SJSA1 (cell line): ENCODE data around the gene SLC9A8. TPM values are rescaled to one million over a fixed set of nuclear protein-coding genes. Genes with fewer than 3 reads are reported as not detected.
"Not testable (repeated sequence)": the region's sequence is repeated elsewhere in the genome, so short reads cannot be mapped to it uniquely, and the experiment has no call there.

Experiments used
- DNase-seq, 2 experiments: peaks; one replicate each; pipeline ENCODE4 v3.0.0-alpha.2; 2015 to 2020; ENCODE audit warnings: low spot score in 2 of 2, low read depth in 1 of 2
- H3K27ac ChIP-seq: fragments of 250-450 bp; sonication (Bioruptor Pico); 2 replicates; pipeline ENCODE4 v1.5.1; 2020; ENCODE audit warnings: mild to moderate bottlenecking, moderate library complexity
- H3K27me3 ChIP-seq: fragments of 250-450 bp; sonication (Bioruptor Pico); replicated peaks from 2 replicates; pipeline ENCODE4 v1.5.1; 2020; ENCODE audit warnings: mild to moderate bottlenecking, moderate library complexity
- H3K36me3 ChIP-seq: fragments of 250-450 bp; sonication (Bioruptor Pico); 2 replicates; pipeline ENCODE4 v1.5.1; 2020; ENCODE audit warnings: mild to moderate bottlenecking
- H3K4me1 ChIP-seq: fragments of 250-450 bp; sonication (Bioruptor Pico); replicated peaks from 2 replicates; pipeline ENCODE4 v1.6.1; 2021; ENCODE audit warnings: mild to moderate bottlenecking
- H3K4me3 ChIP-seq: fragments of 250-450 bp; sonication (Bioruptor Pico); 2 replicates; pipeline ENCODE4 v1.5.1; 2020; ENCODE audit warnings: mild to moderate bottlenecking
- H3K9me3 ChIP-seq: fragments of 250-450 bp; sonication (Bioruptor Pico); replicated peaks from 2 replicates; pipeline ENCODE4 v1.5.1; 2020; ENCODE audit warnings: mild to moderate bottlenecking
- total RNA-seq: library from RNA; depleted of rRNA; stranded (reverse); fragments of >200 nt; shearing (Covaris generic); gene quantifications from 2 replicates; pipeline ENCODE4 v1.2.3, GENCODE V29; 2014

Gene SLC9A8
- total RNA-seq, 1 experiment from 2014 or later: 5.5 TPM

- no peak overlapping the region for H3K27ac ChIP-seq
- H3K9me3 ChIP-seq: no peaks in the 10 kb centered on the region
- no peak for DNase-seq
- peaks cover 34% of the 10 kb centered on the region for H3K36me3 ChIP-seq
- no peak overlapping the region for H3K4me3 ChIP-seq
- no peaks in the 10 kb centered on the region for H3K27me3 ChIP-seq
- H3K4me1 ChIP-seq: peaks cover 23% of the 10 kb centered on the region
These were observed 77.3 kb downstream of the SLC9A8 start for GRCh38 chr20:49889935-49890333.

GRCh38 chr20:49890471-49891361 is 78.1 kb downstream of the SLC9A8 start:
- Histone ChIP-seq H3K27me3 (no peaks in the 10 kb centered on the region), H3K9me3 (no peaks in the 10 kb centered on the region), H3K27ac (no peak overlapping the region), H3K4me1 (peaks cover 23% of the 10 kb centered on the region), H3K4me3 (no peak overlapping the region), H3K36me3 (peaks cover 27% of the 10 kb centered on the region)
- no peak for DNase-seq

- no peak overlapping the region for H3K27ac ChIP-seq
- H3K4me3 ChIP-seq: no peak overlapping the region
- no peak for DNase-seq
- H3K27me3 ChIP-seq: no peaks in the 10 kb centered on the region
- H3K9me3 ChIP-seq: no peaks in the 10 kb centered on the region
- H3K4me1 ChIP-seq: peaks cover 23% of the 10 kb centered on the region
- peaks cover 27% of the 10 kb centered on the region for H3K36me3 ChIP-seq
These were observed 79.0 kb downstream of the SLC9A8 start for GRCh38 chr20:49891476-49892110.

GRCh38 chr20:49892260-49892659 is 79.6 kb downstream of the SLC9A8 start:
- peaks cover 23% of the 10 kb centered on the region for H3K4me1 ChIP-seq
- H3K9me3 ChIP-seq: no peaks in the 10 kb centered on the region
- no peak for DNase-seq
- peaks cover 23% of the 10 kb centered on the region for H3K36me3 ChIP-seq
- no peaks in the 10 kb centered on the region for H3K27me3 ChIP-seq
- H3K27ac ChIP-seq: no peak overlapping the region
- H3K4me3 ChIP-seq: no peak overlapping the region

- H3K27ac ChIP-seq: no peak overlapping the region
- DNase-seq: no peak
- H3K9me3 ChIP-seq: no peaks in the 10 kb centered on the region
These were observed 80.2 kb downstream of the SLC9A8 start for GRCh38 chr20:49892817-49893216.

GRCh38 chr20:49893242-49894072 is 80.8 kb downstream of the SLC9A8 start:
- Histone ChIP-seq H3K27ac (no peak overlapping the region), H3K9me3 (no peaks in the 10 kb centered on the region), H3K4me1 (peaks cover 13% of the 10 kb centered on the region), H3K27me3 (no peaks in the 10 kb centered on the region), H3K36me3 (peaks cover 12% of the 10 kb centered on the region), H3K4me3 (no peak overlapping the region)
- no peak for DNase-seq

More at GRCh38 chr20:49892817-49893216, 80.2 kb downstream of the SLC9A8 start:
- peaks cover 17% of the 10 kb centered on the region for H3K36me3 ChIP-seq
- peaks cover 20% of the 10 kb centered on the region for H3K4me1 ChIP-seq
- no peaks in the 10 kb centered on the region for H3K27me3 ChIP-seq
- H3K4me3 ChIP-seq: no peak overlapping the region

- no peaks in the 10 kb centered on the region for H3K27me3 ChIP-seq
- no peaks in the 10 kb centered on the region for H3K9me3 ChIP-seq
- peaks cover 8% of the 10 kb centered on the region for H3K36me3 ChIP-seq
- no peak overlapping the region for H3K4me3 ChIP-seq
- no peak for DNase-seq
- no peak overlapping the region for H3K27ac ChIP-seq
- peaks cover 9% of the 10 kb centered on the region for H3K4me1 ChIP-seq
These were observed 81.4 kb downstream of the SLC9A8 start for GRCh38 chr20:49894073-49894470.

GRCh38 chr20:49895474-49896093 is 83.0 kb downstream of the SLC9A8 start:
- DNase-seq, H3K27me3 ChIP-seq, H3K36me3 ChIP-seq, H3K4me3 ChIP-seq, H3K9me3 ChIP-seq, H3K27ac ChIP-seq: not testable (repeated sequence)
- peaks cover 20% of the 10 kb centered on the region for H3K4me1 ChIP-seq

GRCh38 chr20:49896204-49896603 is 83.6 kb downstream of the SLC9A8 start:
- no peak overlapping the region for H3K27ac ChIP-seq
- no peaks in the 10 kb centered on the region for H3K9me3 ChIP-seq
- no peaks in the 10 kb centered on the region for H3K36me3 ChIP-seq
- H3K27me3 ChIP-seq: no peaks in the 10 kb centered on the region
- peaks cover 20% of the 10 kb centered on the region for H3K4me1 ChIP-seq
- no peak for DNase-seq
- no peak overlapping the region for H3K4me3 ChIP-seq

GRCh38 chr20:49899541-49900383 is 87.1 kb downstream of the SLC9A8 start:
- Histone ChIP-seq H3K27ac (no peak overlapping the region), H3K9me3 (no peaks in the 10 kb centered on the region), H3K36me3 (peaks cover 13% of the 10 kb centered on the region), H3K27me3 (no peaks in the 10 kb centered on the region), H3K4me1 (peaks cover 10% of the 10 kb centered on the region), H3K4me3 (no peak overlapping the region)
- peak in 1 of 2 experiments; percentile 71 for DNase-seq

GRCh38 chr20:49901588-49901987 is 89.0 kb downstream of the SLC9A8 start:
- no peak overlapping the region for H3K27ac ChIP-seq
- no peak overlapping the region for H3K4me3 ChIP-seq
- no peak for DNase-seq
- H3K36me3 ChIP-seq: peaks cover 31% of the 10 kb centered on the region
- peaks cover 22% of the 10 kb centered on the region for H3K4me1 ChIP-seq
- no peaks in the 10 kb centered on the region for H3K27me3 ChIP-seq
- H3K9me3 ChIP-seq: no peaks in the 10 kb centered on the region

GRCh38 chr20:49904440-49905214 is 92.0 kb downstream of the SLC9A8 start:
- Histone ChIP-seq H3K27ac (no peak overlapping the region), H3K9me3 (no peaks in the 10 kb centered on the region), H3K27me3 (no peaks in the 10 kb centered on the region), H3K4me1 (peaks cover 21% of the 10 kb centered on the region), H3K4me3 (no peak overlapping the region), H3K36me3 (peaks cover 59% of the 10 kb centered on the region)
- DNase-seq: no peak
